Raji (cell line): Measurements from ENCODE around the gene GABPB1.

Experiments used
- POLR2A ChIP-seq: IDR thresholded peaks from 2 replicates; pipeline ENCODE4 v1.6.1; 2011; ENCODE audit warnings: low read depth, low read length, control low read depth; ENCODE audit not compliant: insufficient read depth

GABPB1 gene

DNA sequence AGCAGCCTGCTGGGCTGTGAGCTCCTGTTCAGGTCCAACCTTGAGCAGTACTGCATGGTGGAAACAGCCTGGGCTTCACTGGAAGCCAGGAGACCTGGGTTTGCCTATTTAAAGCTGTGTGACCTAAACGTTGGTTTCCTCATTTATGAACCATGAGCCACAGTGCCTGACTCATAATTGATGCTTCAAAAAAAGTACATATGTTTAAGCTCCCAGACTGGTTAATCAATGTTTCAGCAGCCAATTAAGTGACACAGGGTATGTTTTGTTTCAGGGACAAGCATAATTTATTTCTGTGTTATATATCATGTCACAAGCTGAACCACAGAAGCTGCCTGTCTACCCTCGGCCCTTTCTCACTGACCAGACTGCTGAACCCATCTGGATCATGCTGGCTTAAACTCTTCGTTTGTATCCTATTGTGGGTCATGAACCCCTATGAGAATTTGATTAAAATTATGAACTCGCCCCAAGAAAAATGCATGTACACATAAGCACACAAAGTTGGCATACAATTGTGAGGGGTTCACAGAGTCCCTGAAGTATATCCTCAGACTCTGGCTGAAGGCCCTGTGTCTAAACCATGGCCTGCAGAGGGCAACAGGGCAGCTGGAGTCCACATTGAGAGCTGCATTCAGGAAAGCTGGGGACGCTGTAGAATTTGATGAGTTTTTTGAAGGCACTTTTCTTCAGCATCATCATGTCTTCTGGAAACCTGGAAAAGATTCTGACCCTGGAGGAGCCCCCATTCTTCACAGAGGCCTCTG lies 113.1 kb downstream of the GABPB1 start:
- TF ChIP-seq POLR2A = no peak

DNA sequence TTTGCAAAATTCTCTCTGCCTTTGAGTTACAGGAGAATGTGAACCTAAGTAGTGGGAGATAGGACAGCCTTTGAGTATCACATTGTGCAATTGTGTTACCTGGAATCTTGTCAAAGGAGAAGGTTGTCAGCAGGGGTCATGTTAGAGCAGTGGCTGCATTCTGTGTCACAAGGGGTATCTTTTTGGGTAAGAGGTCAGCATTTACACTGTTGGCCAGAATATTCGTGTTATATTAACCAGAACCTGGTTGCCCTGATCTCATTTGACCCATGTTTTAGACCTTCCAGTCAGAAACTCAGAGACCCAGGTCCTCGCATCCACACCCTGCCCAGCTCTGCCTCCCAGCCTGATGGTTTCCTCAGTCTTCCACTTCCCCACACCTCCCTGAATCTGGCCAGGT lies 116.7 kb downstream of the GABPB1 start:
- no peak for TF ChIP-seq POLR2A

DNA sequence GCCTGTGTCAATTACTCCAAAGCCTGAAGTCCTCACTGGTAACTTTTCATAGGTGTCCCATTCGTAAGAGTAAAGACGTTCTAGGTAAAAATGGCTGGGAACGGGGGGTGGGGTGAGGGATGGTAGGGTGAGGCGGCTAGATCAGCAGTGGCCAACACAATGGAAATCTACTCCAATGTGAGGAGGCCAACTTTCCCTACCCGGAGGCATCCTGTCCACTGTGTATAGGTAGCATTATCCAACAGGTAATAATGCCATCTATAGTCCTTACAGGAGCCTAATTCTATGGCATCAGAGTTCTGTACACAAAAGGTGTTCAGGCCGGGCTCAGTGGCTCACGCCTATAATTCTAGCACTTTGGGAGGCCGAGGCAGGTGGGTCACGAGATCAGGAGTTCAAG lies 118.6 kb downstream of the GABPB1 start:
- TF ChIP-seq POLR2A = no peak

DNA sequence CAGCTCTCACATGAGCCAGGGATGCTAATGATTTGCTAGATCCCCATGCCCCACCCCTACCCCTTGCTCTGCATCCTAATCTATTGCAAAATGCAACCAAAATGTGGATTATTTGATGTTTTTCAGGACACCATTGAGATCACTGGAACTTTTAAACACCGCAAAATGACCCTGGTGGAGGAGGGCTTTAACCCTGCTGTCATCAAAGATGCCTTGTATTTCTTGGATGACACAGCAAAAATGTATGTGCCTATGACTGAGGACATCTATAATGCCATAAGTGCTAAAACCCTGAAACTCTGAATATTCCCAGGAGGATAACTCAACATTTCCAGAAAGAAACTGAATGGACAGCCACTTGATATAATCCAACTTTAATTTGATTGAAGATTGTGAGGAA lies 119.2 kb downstream of the GABPB1 start:
- TF ChIP-seq POLR2A = no peak

DNA sequence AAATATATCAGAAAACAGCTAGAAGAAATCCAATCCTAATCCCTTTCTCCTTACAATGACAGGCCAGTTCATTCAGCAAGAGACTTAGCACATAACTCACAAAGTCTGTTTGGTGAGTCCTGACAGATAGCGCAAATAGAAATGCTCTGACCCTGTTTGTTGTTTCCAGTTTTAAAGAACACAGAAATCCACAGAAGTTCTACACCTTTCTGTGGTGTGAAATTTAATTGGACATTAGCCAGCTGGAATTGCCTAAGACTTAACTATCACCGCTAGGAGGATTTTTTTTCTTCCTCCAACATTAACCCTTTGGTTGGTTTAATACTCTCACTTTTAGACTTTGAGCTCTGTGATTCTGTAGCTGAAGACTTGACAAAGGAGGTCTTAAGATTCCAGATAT lies 120.2 kb downstream of the GABPB1 start:
- no peak for TF ChIP-seq POLR2A

DNA sequence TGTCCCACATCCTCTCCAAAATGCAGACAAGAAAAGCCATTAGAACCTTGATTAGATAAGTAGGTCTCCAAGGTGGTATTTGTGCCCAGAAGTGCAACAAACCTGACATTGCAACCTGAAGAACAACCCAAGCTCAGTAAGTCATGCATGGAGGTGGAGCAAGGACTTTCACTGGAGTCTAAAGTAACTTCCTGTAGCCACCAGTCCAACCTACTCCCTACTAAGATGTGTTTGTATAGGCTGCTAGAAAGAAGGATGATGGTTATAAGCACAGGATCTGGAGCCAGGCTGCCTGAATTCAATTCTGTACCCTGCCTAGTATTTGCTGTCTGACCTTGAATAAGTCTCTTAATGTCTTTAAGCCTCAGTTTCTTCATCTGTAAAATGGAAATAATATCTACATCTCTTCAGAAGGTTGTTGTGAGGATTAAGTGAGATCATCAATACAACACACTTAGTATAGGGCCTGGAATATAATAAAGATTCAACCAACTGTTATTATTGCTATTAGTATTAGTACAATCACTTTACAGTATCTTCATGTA lies 121.7 kb downstream of the GABPB1 start:
- no peak for TF ChIP-seq POLR2A

DNA sequence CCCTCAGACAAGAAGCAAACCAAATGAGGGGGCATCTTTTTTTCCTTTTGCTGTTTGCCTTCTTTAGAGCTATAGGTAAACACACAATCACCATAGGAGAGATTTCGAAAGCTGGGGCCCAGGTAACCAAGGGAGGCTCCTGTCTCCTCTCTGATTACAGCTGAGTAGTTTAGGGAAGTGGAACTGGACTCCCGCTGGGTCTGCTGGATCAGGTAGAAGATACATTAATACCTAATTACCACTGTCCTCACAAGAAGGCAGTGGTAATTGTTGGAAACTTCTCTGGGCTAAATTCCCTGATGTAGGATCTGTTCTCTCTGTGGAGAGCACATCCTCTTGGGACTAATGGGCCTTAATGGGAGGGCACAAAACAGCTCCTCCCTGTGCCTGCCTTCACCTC lies 122.2 kb downstream of the GABPB1 start:
- TF ChIP-seq POLR2A = no peak

DNA sequence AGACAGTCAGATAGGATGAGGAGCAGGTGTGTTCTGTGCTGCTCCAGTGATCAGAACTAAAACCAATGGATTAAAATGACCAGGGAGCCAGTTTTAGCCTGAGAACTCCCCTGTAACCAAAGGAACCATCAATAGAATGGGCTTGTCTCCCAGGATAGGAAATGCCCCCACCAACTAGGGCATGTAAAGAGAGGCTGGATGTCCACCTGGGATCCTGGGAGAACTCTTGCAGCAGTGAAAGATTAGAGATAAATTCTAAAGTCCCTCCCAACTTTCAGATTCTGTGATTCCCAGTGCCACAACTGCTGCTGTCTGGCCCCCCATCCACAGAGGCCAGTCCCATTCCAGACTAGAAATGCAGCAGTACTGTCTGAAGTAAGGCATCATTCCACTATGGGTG lies 123.2 kb downstream of the GABPB1 start:
- TF ChIP-seq POLR2A = no peak

DNA sequence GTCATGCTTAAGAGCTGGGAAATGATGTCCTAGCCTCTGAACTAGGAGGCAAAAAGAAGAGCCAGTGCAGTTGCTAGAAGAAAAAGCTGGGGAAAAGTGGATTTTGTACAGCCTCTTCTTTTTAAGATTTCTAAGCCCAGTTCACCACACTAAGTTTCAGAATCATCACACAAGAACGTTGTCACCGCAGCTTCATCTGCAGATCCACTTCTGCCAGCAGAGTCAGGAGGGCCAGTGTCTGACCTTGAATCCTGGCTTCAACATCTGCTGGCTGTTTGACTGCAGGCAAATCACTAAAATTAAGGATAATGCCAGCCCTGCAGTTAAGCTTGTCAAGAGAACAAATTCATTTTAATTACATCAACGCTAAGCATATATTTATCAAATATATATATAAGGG lies 125.7 kb downstream of the GABPB1 start:
- no peak for TF ChIP-seq POLR2A

DNA sequence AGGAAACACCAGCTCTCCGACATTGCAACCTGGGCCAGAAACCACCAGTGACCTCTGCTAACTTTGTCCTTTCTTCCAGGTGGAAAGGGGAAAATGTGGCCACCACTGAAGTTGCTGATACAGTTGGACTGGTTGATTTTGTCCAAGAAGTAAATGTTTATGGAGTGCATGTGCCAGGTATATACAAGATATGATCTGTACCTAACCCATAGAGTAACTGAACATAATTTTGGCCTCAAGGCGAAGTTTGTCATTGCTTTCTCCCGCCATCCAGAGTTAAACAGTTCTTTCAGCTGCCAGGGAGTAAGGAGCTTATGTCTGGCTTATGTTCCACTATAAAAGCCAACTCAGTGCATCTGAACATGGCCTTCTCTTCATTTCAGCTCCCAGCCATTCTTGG lies 126.1 kb downstream of the GABPB1 start:
- no peak for TF ChIP-seq POLR2A

DNA sequence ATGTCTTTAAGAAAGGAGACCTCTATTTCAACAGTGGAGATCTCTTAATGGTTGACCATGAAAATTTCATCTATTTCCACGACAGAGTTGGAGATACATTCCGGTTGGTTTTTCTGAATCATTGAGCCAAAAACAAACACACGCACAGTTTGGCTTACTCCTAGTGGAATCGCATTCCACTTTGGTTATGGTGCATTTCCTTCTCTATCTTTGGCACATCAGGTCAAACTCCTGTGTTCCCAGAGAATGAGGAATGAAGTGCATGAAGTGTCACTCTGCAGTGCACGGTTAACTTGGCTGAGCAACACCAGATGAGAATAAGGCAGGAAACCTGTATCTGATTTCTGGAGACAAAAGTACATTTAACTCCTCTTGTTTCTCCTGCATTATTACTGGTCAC lies 127.9 kb downstream of the GABPB1 start:
- TF ChIP-seq POLR2A = no peak

DNA sequence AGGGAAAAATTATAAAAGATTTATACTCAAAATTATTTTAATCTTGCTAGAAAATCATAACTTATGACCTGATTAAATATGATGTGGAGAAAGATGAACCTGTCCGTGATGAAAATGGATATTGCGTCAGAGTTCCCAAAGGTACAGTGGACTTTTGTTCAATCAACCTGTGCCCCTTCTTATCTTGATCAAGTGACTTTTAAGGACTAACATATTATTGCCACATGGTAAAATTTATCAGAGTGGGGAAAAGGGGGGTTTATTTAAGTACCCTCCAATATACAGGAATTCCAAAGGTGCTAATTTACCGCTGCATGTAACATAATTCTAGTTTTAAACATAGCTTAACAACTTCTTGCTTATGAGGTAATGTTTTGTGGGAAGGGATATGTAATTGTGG lies 129.1 kb downstream of the GABPB1 start:
- TF ChIP-seq POLR2A = no peak
